WTC11 (cell line): Measurements from ENCODE around the gene LANCL2.

Experiments used
- ATF2 ChIP-seq: sonication (generic); formaldehyde crosslinking; IDR thresholded peaks from 2 replicates; pipeline ENCODE4 v1.8.1; 2022; ENCODE audit warnings: low read depth, missing genetic modification reagents, borderline replicate concordance
- ATF6 ChIP-seq: sonication (generic); formaldehyde crosslinking; IDR thresholded peaks from 2 replicates; pipeline ENCODE4 v1.8.1; 2023; ENCODE audit warnings: mild to moderate bottlenecking, missing genetic modification reagents
- CTCF ChIP-seq: fragments of 200-600 bp; IDR thresholded peaks from 2 replicates; pipeline ENCODE4 v1.8.0; 2022; ENCODE audit warnings: antibody characterized with exemption
- FOXJ3 ChIP-seq: sonication (generic); formaldehyde crosslinking; IDR thresholded peaks from 2 replicates; pipeline ENCODE4 v1.9.0; 2021; ENCODE audit warnings: missing genetic modification reagents, mild to moderate bottlenecking, borderline replicate concordance
- GRHL2 ChIP-seq: fragments of 250-450 bp; sonication (Bioruptor Pico); IDR thresholded peaks from 2 replicates; pipeline ENCODE4 v1.8.0; 2022; ENCODE audit warnings: mild to moderate bottlenecking, moderate library complexity; ENCODE audit not compliant: insufficient replicate concordance, severe bottlenecking
- NFE2L1 ChIP-seq: sonication (generic); formaldehyde crosslinking; IDR thresholded peaks from 2 replicates; pipeline ENCODE4 v1.8.1; 2023; ENCODE audit warnings: missing genetic modification reagents
- NR3C1 ChIP-seq: sonication (generic); formaldehyde crosslinking; conservative IDR thresholded peaks from 2 replicates; pipeline ENCODE4 v1.8.1; 2023; ENCODE audit warnings: low read depth, mild to moderate bottlenecking, missing genetic modification reagents
- PREB ChIP-seq: sonication (generic); formaldehyde crosslinking; IDR thresholded peaks from 2 replicates; pipeline ENCODE4 v1.8.1; 2022; ENCODE audit warnings: mild to moderate bottlenecking, missing genetic modification reagents, moderate library complexity, borderline replicate concordance
- SP1 ChIP-seq: sonication (generic); formaldehyde crosslinking; conservative IDR thresholded peaks from 2 replicates; pipeline ENCODE4 v1.8.1; 2022; ENCODE audit warnings: missing genetic modification reagents
- ZNF121 ChIP-seq: sonication (generic); formaldehyde crosslinking; IDR thresholded peaks from 2 replicates; pipeline ENCODE4 v1.8.0; 2023; ENCODE audit warnings: missing genetic modification reagents
- ZNF425 ChIP-seq: fragments of 250-450 bp; sonication (Bioruptor Pico); conservative IDR thresholded peaks from 2 replicates; pipeline ENCODE4 v1.9.0; 2021; ENCODE audit warnings: mild to moderate bottlenecking

- no peak for TF ChIP-seq ZNF425 (CRISPR knock-in tag)
- TF ChIP-seq NR3C1, result no peak
- no peak for TF ChIP-seq CTCF
- no peak for TF ChIP-seq ZNF121
- no peak for TF ChIP-seq NFE2L1 (CRISPR knock-in tag)
- TF ChIP-seq PREB (CRISPR knock-in tag), result no peak
- no peak for TF ChIP-seq SP1
- no peak for TF ChIP-seq ATF6 (CRISPR knock-in tag)
- TF ChIP-seq FOXJ3 (CRISPR knock-in tag), result no peak
- no peak for TF ChIP-seq GRHL2
- TF ChIP-seq ATF2 (CRISPR knock-in tag), result no peak
Measured at GRCh38 chr7:55432939-55433784, 68.0 kb downstream of the LANCL2 start.
